KMS-11 (cell line): ENCODE measurements around the gene HPCAL1.
"Not testable (repeated sequence)": the region's sequence is repeated elsewhere in the genome, so short reads cannot be mapped to it uniquely, and the experiment has no call there.

Source experiments
- H2AFZ ChIP-seq: fragments of 200-600 bp; sonication (generic); 2 replicates; pipeline ENCODE4 v1.6.1; 2016; ENCODE audit warnings: antibody characterized with exemption, mixed run types, low read depth
- H3K27ac ChIP-seq: fragments of 200-600 bp; sonication (generic); 2 replicates; pipeline ENCODE4 v1.6.1; 2016; ENCODE audit warnings: mild to moderate bottlenecking, mixed run types
- H3K27me3 ChIP-seq: fragments of 200-600 bp; sonication (generic); 2 replicates; pipeline ENCODE4 v1.6.1; 2017; ENCODE audit warnings: mild to moderate bottlenecking, low read depth, mixed run types, moderate library complexity; ENCODE audit not compliant: insufficient read depth
- H3K36me3 ChIP-seq: fragments of 200-600 bp; sonication (generic); 2 replicates; pipeline ENCODE4 v1.6.1; 2017; ENCODE audit warnings: mild to moderate bottlenecking, mixed run types; ENCODE audit not compliant: insufficient read depth
- H3K4me1 ChIP-seq: fragments of 200-600 bp; sonication (generic); 2 replicates; pipeline ENCODE4 v1.6.1; 2016; ENCODE audit warnings: mild to moderate bottlenecking, low read depth, mixed run types; ENCODE audit not compliant: poor library complexity, severe bottlenecking
- H3K4me2 ChIP-seq: fragments of 200-600 bp; sonication (generic); 2 replicates; pipeline ENCODE4 v1.7.0; 2016; ENCODE audit warnings: mild to moderate bottlenecking, mixed run types
- H3K4me3 ChIP-seq: fragments of 200-600 bp; sonication (generic); IDR thresholded peaks from 2 replicates; pipeline ENCODE4 v1.6.1; 2017; ENCODE audit warnings: low read depth, low read length, mixed read lengths; ENCODE audit not compliant: insufficient read depth
- H3K79me2 ChIP-seq: fragments of 200-600 bp; sonication (generic); 2 replicates; pipeline ENCODE4 v1.6.1; 2016; ENCODE audit warnings: low read depth, mixed run types; ENCODE audit not compliant: insufficient read depth
- H3K9ac ChIP-seq: fragments of 200-600 bp; sonication (generic); 2 replicates; pipeline ENCODE4 v1.6.1; 2016; ENCODE audit warnings: mild to moderate bottlenecking, mixed run types
- H4K20me1 ChIP-seq: fragments of 200-600 bp; sonication (generic); 2 replicates; pipeline ENCODE4 v1.6.1; 2016; ENCODE audit warnings: mild to moderate bottlenecking, mixed run types; ENCODE audit not compliant: insufficient read depth
- CTCF ChIP-seq: fragments of 200-600 bp; sonication (generic); conservative IDR thresholded peaks from 2 replicates; pipeline ENCODE4 v1.6.1; 2017; ENCODE audit warnings: low read depth, mild to moderate bottlenecking, antibody characterized with exemption, low read length, moderate library complexity, mixed read lengths

Gene HPCAL1

GRCh38 chr2:10454505-10454904 is 151.8 kb downstream of the HPCAL1 start:
- no peaks in the 10 kb centered on the region for H3K79me2 ChIP-seq
- H3K4me1 ChIP-seq, result peaks cover 30% of the 10 kb centered on the region
- no peak overlapping the region for H3K4me3 ChIP-seq
- H3K27me3 ChIP-seq, result no peaks in the 10 kb centered on the region
- no peak overlapping the region for H3K27ac ChIP-seq
- TF ChIP-seq CTCF, result no peak
- H2AFZ ChIP-seq, result no peak overlapping the region
- no peak overlapping the region for H3K4me2 ChIP-seq
- no peaks in the 10 kb centered on the region for H3K36me3 ChIP-seq
- no peaks in the 10 kb centered on the region for H4K20me1 ChIP-seq
- H3K9ac ChIP-seq, result no peak overlapping the region; the same call in 1 of the 2 replicates

- H3K27me3 ChIP-seq, H4K20me1 ChIP-seq, H3K4me3 ChIP-seq, H3K9ac ChIP-seq, H3K4me2 ChIP-seq, H3K36me3 ChIP-seq, H2AFZ ChIP-seq, H3K27ac ChIP-seq, H3K79me2 ChIP-seq: not testable (repeated sequence)
- peaks cover 18% of the 10 kb centered on the region for H3K4me1 ChIP-seq
Observed at GRCh38 chr2:10457195-10457594, 154.5 kb downstream of the HPCAL1 start.

GRCh38 chr2:10457846-10458598 is 155.3 kb downstream of the HPCAL1 start:
- H3K36me3 ChIP-seq, result no peaks in the 10 kb centered on the region
- H3K4me3 ChIP-seq, result no peak overlapping the region
- no peaks in the 10 kb centered on the region for H3K79me2 ChIP-seq
- no peak overlapping the region for H3K27ac ChIP-seq
- no peaks in the 10 kb centered on the region for H3K27me3 ChIP-seq
- no peaks in the 10 kb centered on the region for H4K20me1 ChIP-seq
- H2AFZ ChIP-seq, result no peak overlapping the region
- no peak overlapping the region for H3K9ac ChIP-seq
- no peak for TF ChIP-seq CTCF
- no peak overlapping the region for H3K4me2 ChIP-seq
- peaks cover 11% of the 10 kb centered on the region for H3K4me1 ChIP-seq

- TF ChIP-seq CTCF, result no peak
- H3K4me1 ChIP-seq, result no peaks in the 10 kb centered on the region
- H2AFZ ChIP-seq, result no peak overlapping the region
- H3K27ac ChIP-seq, result no peak overlapping the region
- no peak overlapping the region for H3K4me2 ChIP-seq
- H3K79me2 ChIP-seq, result no peaks in the 10 kb centered on the region
- H3K36me3 ChIP-seq, result no peaks in the 10 kb centered on the region
- H3K4me3 ChIP-seq, result no peak overlapping the region
- no peaks in the 10 kb centered on the region for H3K27me3 ChIP-seq
- no peaks in the 10 kb centered on the region for H4K20me1 ChIP-seq
- no peak overlapping the region for H3K9ac ChIP-seq
Observed at GRCh38 chr2:10460366-10460796, 157.7 kb downstream of the HPCAL1 start.
